Natural killer cell treated with Interleukin-12 subunit alpha and Interleukin-12 subunit beta and Interleukin-15 and Interleukin-18, amount 100 ng/mL, for 72 hours (primary cell): ENCODE data around the gene KLF6. TPM values are rescaled to one million over a fixed set of nuclear protein-coding genes. Genes with fewer than 3 reads are reported as not detected.

Experiments used
- ATAC-seq, 2 donors: fragments of 150-1000 bp; cut with Tn5 transposase in 1 of 2; sonication (Bioruptor Pico), chemical (Tn5 transposase) in 1 of 2; 2 replicates each; pipeline ENCODE4 v1.10.0; 2021
- DNase-seq: peaks from one replicate; pipeline ENCODE4 v3.0.0; 2022; ENCODE audit warnings: low spot score
- H3K27ac Mint-ChIP-seq, 2 donors: 1 replicate in 1 of 2; 2 replicates in 1 of 2; pipeline ENCODE4 v1.8.0; 2022; ENCODE audit warnings: mixed read lengths in 2 of 2, mild to moderate bottlenecking in 1 of 2, moderate library complexity in 1 of 2
- H3K27me3 Mint-ChIP-seq, 2 donors: 1 replicate in 1 of 2; 2 replicates in 1 of 2; pipeline ENCODE4 v1.8.0; 2022; ENCODE audit warnings: mixed read lengths in 2 of 2
- H3K36me3 Mint-ChIP-seq: one replicate; pipeline ENCODE4 v1.8.0; 2022; ENCODE audit warnings: mixed read lengths
- H3K4me1 Mint-ChIP-seq, 2 donors: 1 replicate in 1 of 2; 2 replicates in 1 of 2; pipeline ENCODE4 v1.8.0; 2022; ENCODE audit warnings: low read depth in 2 of 2, mixed read lengths in 2 of 2, mild to moderate bottlenecking in 1 of 2
- H3K4me3 Mint-ChIP-seq: one replicate; pipeline ENCODE4 v1.8.0; 2022; ENCODE audit warnings: mixed read lengths
- H3K9me3 Mint-ChIP-seq: 2 replicates; pipeline ENCODE4 v1.8.0; 2022; ENCODE audit warnings: mixed read lengths
- total RNA-seq, 2 donors: library from RNA; stranded (reverse); gene quantifications; one replicate each; pipeline ENCODE4 v1.2.3, GENCODE V29; 2022

The KLF6 gene
- total RNA-seq, 2 donors from 2014 or later, result 225 to 236 TPM

GRCh38 chr10:3780771-3781467 lies 4.1 kb downstream of the KLF6 start:
- Mint-ChIP-seq H3K4me3 (peak overlapping the region; percentile 99), H3K4me1 (peaks cover 71 to 75% of the 10 kb centered on the region in 2 donors), H3K27ac (peak overlapping the region; percentile 99 to 100), H3K36me3 (peaks cover 72% of the 10 kb centered on the region), H3K27me3 (no peaks in the 10 kb centered on the region), H3K9me3 (no peaks in the 10 kb centered on the region)
- DNase-seq (no peak), ATAC-seq (no peak)

DNA sequence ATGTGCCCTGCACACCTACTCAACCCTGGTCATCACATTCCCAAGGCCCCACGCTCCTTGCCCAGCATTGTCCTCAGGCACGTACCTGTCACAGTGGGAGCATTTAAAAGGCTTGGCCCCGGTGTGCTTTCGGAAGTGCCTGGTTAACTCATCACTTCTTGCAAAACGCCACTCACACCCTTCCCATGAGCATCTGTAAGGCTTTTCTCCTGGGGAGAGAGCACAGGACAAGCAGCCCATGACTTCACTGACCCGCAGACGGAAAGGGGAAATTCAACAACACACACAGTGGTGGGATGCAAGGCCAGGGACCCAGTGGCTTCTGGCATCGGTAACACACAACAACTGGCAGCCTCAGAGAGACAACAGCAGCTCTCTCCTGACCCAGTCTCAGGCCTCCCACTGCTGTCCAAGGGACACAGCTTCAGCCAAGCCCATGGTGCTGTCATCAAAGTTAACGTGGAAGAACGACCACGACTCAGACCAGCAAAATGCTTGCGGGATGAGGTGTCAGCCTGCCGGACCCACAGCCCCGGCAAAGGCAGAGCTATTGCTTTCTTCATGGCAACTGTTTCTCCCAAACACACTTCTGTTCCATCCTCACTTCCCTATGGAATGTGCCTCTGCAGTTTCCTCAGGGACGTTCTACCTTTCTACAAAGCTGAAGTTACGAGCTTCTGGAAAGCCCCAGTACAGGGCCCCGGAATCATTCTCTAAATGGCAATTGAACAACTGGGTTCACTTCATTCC lies 4.8 kb downstream of the KLF6 start:
- peaks cover 78% of the 10 kb centered on the region for H3K36me3 Mint-ChIP-seq
- H3K4me1 Mint-ChIP-seq, result peaks cover 75 to 80% of the 10 kb centered on the region in 2 donors
- peak overlapping the region; percentile 99 to 100 for H3K27ac Mint-ChIP-seq
- DNase-seq (no peak), ATAC-seq (no peak)
- no peaks in the 10 kb centered on the region for H3K27me3 Mint-ChIP-seq
- H3K4me3 Mint-ChIP-seq, result peak overlapping the region; percentile 99
- no peaks in the 10 kb centered on the region for H3K9me3 Mint-ChIP-seq

DNA sequence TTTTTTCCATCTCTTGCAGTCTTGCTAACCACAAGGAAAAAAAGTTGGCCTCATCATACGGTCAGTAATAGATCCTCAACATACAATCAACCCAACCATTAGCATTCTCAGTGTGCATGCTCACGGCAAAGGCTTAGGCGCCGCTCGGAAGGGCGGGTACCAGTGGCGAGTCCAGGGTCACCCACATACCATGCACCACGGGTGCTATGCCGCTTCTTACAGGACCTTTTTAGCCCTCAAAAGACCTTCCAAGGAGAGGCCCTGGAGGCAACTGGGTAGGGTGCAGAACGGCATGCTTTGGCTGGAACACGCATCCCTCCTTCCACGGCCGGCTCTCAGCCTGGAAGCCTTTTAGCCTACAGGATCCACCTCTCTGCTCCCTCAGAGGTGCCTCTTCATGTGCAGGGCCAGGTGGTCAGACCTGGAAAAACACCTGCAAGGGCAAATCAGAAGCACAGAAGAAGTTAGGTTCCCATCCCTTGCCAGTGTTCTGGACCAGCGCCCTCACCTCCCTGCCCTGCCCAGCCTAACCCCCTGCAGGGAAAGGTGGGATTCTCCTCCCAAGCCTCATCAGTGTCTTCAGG lies 5.8 kb downstream of the KLF6 start:
- H3K4me1 Mint-ChIP-seq, result peaks cover 78 to 89% of the 10 kb centered on the region in 2 donors
- no peaks in the 10 kb centered on the region for H3K9me3 Mint-ChIP-seq
- H3K27ac Mint-ChIP-seq, result peak overlapping the region; percentile 99 to 100
- DNase-seq, result no peak
- H3K27me3 Mint-ChIP-seq, result no peaks in the 10 kb centered on the region
- no peak for ATAC-seq
- peak overlapping the region; percentile 99 for H3K4me3 Mint-ChIP-seq
- peaks cover 82% of the 10 kb centered on the region for H3K36me3 Mint-ChIP-seq

DNA sequence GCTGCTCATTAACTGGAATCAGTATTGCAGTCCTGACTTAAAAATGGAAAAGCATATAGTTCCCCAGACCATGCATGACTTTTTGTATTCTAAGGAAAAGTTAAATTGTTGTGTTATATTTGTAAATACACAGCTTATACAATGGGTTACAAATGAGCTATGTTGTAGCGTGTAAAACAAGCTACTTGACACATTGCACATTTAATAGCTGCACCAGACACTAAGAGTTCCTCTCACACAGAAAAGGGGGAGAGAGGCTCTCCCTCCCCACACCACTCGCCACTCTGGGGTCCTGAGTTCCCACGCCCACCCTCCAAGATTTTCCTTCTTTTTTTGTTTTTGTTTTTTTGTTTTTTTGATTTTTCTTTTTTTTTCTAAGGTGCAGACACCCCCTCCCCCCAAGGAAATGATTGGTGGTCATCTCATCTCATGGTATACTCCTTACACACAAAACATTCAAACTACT lies 6.3 kb downstream of the KLF6 start:
- DNase-seq, result no peak
- ATAC-seq, result no peak
- peak overlapping the region; percentile 99 to 100 for H3K27ac Mint-ChIP-seq
- peaks cover 78 to 89% of the 10 kb centered on the region in 2 donors for H3K4me1 Mint-ChIP-seq
- peak overlapping the region; percentile 99 for H3K4me3 Mint-ChIP-seq
- H3K36me3 Mint-ChIP-seq, result peaks cover 77% of the 10 kb centered on the region
- no peaks in the 10 kb centered on the region for H3K9me3 Mint-ChIP-seq
- no peaks in the 10 kb centered on the region for H3K27me3 Mint-ChIP-seq

DNA sequence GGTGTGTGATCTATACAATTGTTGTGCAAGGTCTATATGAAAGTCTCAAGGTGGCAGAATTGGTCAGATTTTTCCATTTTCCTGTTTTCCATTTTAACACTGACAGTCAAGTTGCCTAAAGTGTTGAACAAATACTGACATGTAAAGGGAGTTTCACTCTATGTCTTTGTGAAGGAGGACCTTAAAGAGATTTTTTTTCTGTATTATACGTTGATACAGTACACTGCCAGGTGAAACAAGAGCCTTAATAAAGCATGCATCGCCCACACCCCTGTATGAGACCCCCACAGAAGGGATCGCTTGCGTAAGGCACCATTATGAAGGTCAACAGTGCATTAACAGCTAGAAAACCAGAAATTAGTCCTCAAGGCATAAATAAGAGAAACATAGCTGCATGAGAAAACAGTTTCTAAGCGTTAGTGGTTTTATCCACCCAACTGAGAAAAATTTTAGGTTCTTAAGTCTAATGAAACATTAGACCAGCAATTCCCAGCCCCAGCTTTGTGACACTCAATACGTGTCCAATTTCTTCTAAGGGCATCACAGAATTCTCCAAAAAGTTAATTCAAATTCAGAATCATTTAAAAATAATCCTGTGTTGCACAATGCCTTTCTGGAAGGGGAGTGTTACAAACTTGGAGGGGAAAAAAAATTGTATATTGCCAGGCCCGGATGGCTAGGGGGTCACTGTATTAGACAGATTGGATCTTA lies 6.9 kb downstream of the KLF6 start:
- DNase-seq, result no peak
- Mint-ChIP-seq H3K4me3 (peak overlapping the region; percentile 99), H3K4me1 (peaks cover 74 to 86% of the 10 kb centered on the region in 2 donors), H3K36me3 (peaks cover 71% of the 10 kb centered on the region), H3K9me3 (no peaks in the 10 kb centered on the region), H3K27ac (peak overlapping the region; percentile 99 to 100), H3K27me3 (no peaks in the 10 kb centered on the region)
- ATAC-seq, result no peak

DNA sequence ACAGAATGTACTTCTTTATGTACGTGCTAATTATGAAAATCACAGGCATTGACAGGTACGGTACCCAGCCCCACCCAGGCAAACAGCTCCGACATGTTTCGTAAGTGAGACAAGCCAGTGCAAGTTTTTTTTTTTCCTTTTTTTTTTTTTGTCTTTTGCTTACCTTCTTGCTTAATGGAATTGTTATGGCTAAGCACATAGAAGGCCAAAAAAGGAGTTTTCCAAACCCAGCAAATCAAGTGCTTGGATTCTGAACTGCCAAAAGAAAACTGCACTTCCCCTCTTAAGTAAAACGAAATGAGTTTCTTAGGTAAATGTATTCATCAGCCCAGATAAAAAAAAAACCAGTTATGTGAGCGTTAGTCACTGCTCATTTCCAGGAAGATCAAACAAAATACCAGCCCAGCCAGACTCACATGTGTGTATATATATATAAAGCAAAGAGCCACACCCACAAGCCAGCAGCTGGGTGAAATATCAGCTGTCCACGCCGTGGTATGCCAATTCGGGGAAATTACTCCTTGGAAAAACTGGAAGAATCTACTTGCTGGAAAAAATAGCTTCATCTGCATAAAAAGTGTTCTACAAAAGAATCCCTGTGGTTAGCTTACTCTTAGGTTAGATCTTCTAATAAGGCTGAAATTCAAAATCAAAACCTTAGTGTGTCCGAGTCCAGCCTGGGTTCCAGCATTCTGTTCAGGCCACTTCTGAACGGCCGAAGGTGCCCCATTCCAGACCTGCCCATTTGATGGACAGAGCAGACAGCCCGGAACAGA lies 8.0 kb downstream of the KLF6 start:
- ATAC-seq (peak; percentile 65 to 75), DNase-seq (peak; percentile 68)

GRCh38 chr10:3775696-3776551 lies 9.1 kb downstream of the KLF6 start:
- Mint-ChIP-seq H3K36me3 (peaks cover 52% of the 10 kb centered on the region), H3K9me3 (no peaks in the 10 kb centered on the region), H3K27me3 (no peaks in the 10 kb centered on the region), H3K4me3 (peak overlapping the region; percentile 76), H3K27ac (peak overlapping the region; percentile 99 to 100), H3K4me1 (peaks cover 60 to 78% of the 10 kb centered on the region in 2 donors)
- ATAC-seq, result no peak
- DNase-seq, result no peak

More for the DNA sequence above, 8.0 kb downstream of the KLF6 start:
- H3K4me1 Mint-ChIP-seq, result peaks cover 67 to 85% of the 10 kb centered on the region in 2 donors
- H3K36me3 Mint-ChIP-seq, result peaks cover 60% of the 10 kb centered on the region
- peak overlapping the region; percentile 60 for H3K4me3 Mint-ChIP-seq
- no peaks in the 10 kb centered on the region for H3K9me3 Mint-ChIP-seq
- no peaks in the 10 kb centered on the region for H3K27me3 Mint-ChIP-seq
- peak overlapping the region; percentile 99 to 100 for H3K27ac Mint-ChIP-seq

- peak overlapping the region; percentile 76 for H3K4me3 Mint-ChIP-seq
- peak in 1 of 2 donors; percentile 8 for ATAC-seq
- no peaks in the 10 kb centered on the region for H3K27me3 Mint-ChIP-seq
- H3K4me1 Mint-ChIP-seq, result peaks cover 53 to 70% of the 10 kb centered on the region in 2 donors
- DNase-seq, result no peak
- no peaks in the 10 kb centered on the region for H3K9me3 Mint-ChIP-seq
- peak overlapping the region; percentile 99 to 100 for H3K27ac Mint-ChIP-seq
- H3K36me3 Mint-ChIP-seq, result peaks cover 43% of the 10 kb centered on the region
These were observed 10.0 kb downstream of the KLF6 start for GRCh38 chr10:3774814-3775695.

GRCh38 chr10:3774018-3774813 lies 10.8 kb downstream of the KLF6 start:
- DNase-seq (no peak), ATAC-seq (no peak)
- H3K27me3 Mint-ChIP-seq, result no peaks in the 10 kb centered on the region
- no peaks in the 10 kb centered on the region for H3K9me3 Mint-ChIP-seq
- peaks cover 54 to 69% of the 10 kb centered on the region in 2 donors for H3K4me1 Mint-ChIP-seq
- peak overlapping the region; percentile 99 to 100 for H3K27ac Mint-ChIP-seq
- peaks cover 37% of the 10 kb centered on the region for H3K36me3 Mint-ChIP-seq
- H3K4me3 Mint-ChIP-seq, result peak overlapping the region; percentile 76

- DNase-seq, result no peak
- peaks cover 30% of the 10 kb centered on the region for H3K36me3 Mint-ChIP-seq
- H3K27ac Mint-ChIP-seq, result peak overlapping the region; percentile 99 to 100
- no peak overlapping the region for H3K4me3 Mint-ChIP-seq
- H3K27me3 Mint-ChIP-seq, result no peaks in the 10 kb centered on the region
- ATAC-seq, result no peak
- no peaks in the 10 kb centered on the region for H3K9me3 Mint-ChIP-seq
- H3K4me1 Mint-ChIP-seq, result peaks cover 51 to 66% of the 10 kb centered on the region in 2 donors
These were observed 11.5 kb downstream of the KLF6 start for GRCh38 chr10:3773460-3774017.
